Transverse colon (tissue), 4 donors: Measurements from ENCODE around the gene TGIF2.

ENCODE experiments used
- EP300 ChIP-seq: sonication (generic); formaldehyde crosslinking; IDR thresholded peaks from one replicate; pipeline ENCODE4 v1.6.1; 2017; ENCODE audit warnings: antibody characterized with exemption, low read depth
- POLR2A ChIP-seq: fragments of 450-650 bp; IDR thresholded peaks from one replicate; pipeline ENCODE4 v1.6.1; 2016; ENCODE audit warnings: antibody characterized with exemption, mild to moderate bottlenecking, moderate library complexity
- POLR2AphosphoS5 ChIP-seq, 3 donors: sonication (generic); formaldehyde crosslinking; IDR thresholded peaks; one replicate each; pipeline ENCODE4 v1.6.1; 2016; ENCODE audit warnings: antibody characterized with exemption in 3 of 3
- TF ChIP-seq, protein P1 (sequence below), 5 experiments: fragments of 200-600 bp in 3 of 5; fragments of 450-650 bp in 2 of 5; sonication (generic) in 3 of 5; IDR thresholded peaks; 1 replicate in 2 of 5; 2 replicates in 3 of 5; pipeline ENCODE4 v1.5.1; 2016 to 2017; ENCODE audit warnings: antibody characterized with exemption in 5 of 5, inconsistent platforms in 3 of 5, mild to moderate bottlenecking in 2 of 5, moderate library complexity in 1 of 5

GRCh38 chr20:36632487-36633284 is 59.3 kb downstream of the TGIF2 start:
- TF ChIP-seq EP300, result no peak
- TF ChIP-seq, protein P1, sequence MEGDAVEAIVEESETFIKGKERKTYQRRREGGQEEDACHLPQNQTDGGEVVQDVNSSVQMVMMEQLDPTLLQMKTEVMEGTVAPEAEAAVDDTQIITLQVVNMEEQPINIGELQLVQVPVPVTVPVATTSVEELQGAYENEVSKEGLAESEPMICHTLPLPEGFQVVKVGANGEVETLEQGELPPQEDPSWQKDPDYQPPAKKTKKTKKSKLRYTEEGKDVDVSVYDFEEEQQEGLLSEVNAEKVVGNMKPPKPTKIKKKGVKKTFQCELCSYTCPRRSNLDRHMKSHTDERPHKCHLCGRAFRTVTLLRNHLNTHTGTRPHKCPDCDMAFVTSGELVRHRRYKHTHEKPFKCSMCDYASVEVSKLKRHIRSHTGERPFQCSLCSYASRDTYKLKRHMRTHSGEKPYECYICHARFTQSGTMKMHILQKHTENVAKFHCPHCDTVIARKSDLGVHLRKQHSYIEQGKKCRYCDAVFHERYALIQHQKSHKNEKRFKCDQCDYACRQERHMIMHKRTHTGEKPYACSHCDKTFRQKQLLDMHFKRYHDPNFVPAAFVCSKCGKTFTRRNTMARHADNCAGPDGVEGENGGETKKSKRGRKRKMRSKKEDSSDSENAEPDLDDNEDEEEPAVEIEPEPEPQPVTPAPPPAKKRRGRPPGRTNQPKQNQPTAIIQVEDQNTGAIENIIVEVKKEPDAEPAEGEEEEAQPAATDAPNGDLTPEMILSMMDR (IDR thresholded peaks at IDR 0.05), result no peak
- TF ChIP-seq POLR2A, result no peak
- no peak for TF ChIP-seq POLR2AphosphoS5 (IDR thresholded peaks at IDR 0.05)
